Testis (tissue), 2 donors: ENCODE measurements around the gene TMEM135.

ENCODE experiments used
- POLR2A ChIP-seq: fragments of 450-650 bp; IDR thresholded peaks from one replicate; pipeline ENCODE4 v1.6.1; 2017; ENCODE audit warnings: antibody characterized with exemption, mild to moderate bottlenecking, moderate library complexity
- TF ChIP-seq, protein P1 (sequence below), 3 experiments: fragments of 450-650 bp in 2 of 3; fragments of 200-600 bp in 1 of 3; sonication (generic) in 1 of 3; IDR thresholded peaks; one replicate each; pipeline ENCODE4 v1.5.1; 2016 to 2019; ENCODE audit warnings: antibody characterized with exemption in 3 of 3, mild to moderate bottlenecking in 2 of 3, moderate library complexity in 1 of 3

GRCh38 chr11:87330187-87330601 is 292.5 kb downstream of the TMEM135 start:
- TF ChIP-seq, protein P1, sequence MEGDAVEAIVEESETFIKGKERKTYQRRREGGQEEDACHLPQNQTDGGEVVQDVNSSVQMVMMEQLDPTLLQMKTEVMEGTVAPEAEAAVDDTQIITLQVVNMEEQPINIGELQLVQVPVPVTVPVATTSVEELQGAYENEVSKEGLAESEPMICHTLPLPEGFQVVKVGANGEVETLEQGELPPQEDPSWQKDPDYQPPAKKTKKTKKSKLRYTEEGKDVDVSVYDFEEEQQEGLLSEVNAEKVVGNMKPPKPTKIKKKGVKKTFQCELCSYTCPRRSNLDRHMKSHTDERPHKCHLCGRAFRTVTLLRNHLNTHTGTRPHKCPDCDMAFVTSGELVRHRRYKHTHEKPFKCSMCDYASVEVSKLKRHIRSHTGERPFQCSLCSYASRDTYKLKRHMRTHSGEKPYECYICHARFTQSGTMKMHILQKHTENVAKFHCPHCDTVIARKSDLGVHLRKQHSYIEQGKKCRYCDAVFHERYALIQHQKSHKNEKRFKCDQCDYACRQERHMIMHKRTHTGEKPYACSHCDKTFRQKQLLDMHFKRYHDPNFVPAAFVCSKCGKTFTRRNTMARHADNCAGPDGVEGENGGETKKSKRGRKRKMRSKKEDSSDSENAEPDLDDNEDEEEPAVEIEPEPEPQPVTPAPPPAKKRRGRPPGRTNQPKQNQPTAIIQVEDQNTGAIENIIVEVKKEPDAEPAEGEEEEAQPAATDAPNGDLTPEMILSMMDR (IDR thresholded peaks at IDR 0.05): no peak
- TF ChIP-seq POLR2A: no peak
